Vagina (tissue), 2 donors: ENCODE data around the gene SLC4A11.

Experiments
- POLR2A ChIP-seq, 2 donors: fragments of 450-650 bp; IDR thresholded peaks; one replicate each; pipeline ENCODE4 v1.6.1; 2017; ENCODE audit warnings: antibody characterized with exemption in 2 of 2, mild to moderate bottlenecking in 2 of 2, moderate library complexity in 2 of 2
- POLR2AphosphoS5 ChIP-seq, 2 donors: sonication (generic); formaldehyde crosslinking; IDR thresholded peaks; one replicate each; pipeline ENCODE4 v1.9.0; 2017; ENCODE audit warnings: antibody characterized with exemption in 2 of 2, mild to moderate bottlenecking in 2 of 2, low read depth in 1 of 2; ENCODE audit not compliant: insufficient read depth in 1 of 2
- TF ChIP-seq, protein P1 (sequence below), 3 experiments: fragments of 450-650 bp in 2 of 3; fragments of 200-600 bp in 1 of 3; sonication (generic) in 1 of 3; IDR thresholded peaks; one replicate each; pipeline ENCODE4 v1.5.1; 2017 to 2019; ENCODE audit warnings: antibody characterized with exemption in 3 of 3, mild to moderate bottlenecking in 2 of 3, moderate library complexity in 2 of 3

GRCh38 chr20:3180319-3180718, 58.7 kb downstream of the SLC4A11 start:
- TF ChIP-seq, protein P1, sequence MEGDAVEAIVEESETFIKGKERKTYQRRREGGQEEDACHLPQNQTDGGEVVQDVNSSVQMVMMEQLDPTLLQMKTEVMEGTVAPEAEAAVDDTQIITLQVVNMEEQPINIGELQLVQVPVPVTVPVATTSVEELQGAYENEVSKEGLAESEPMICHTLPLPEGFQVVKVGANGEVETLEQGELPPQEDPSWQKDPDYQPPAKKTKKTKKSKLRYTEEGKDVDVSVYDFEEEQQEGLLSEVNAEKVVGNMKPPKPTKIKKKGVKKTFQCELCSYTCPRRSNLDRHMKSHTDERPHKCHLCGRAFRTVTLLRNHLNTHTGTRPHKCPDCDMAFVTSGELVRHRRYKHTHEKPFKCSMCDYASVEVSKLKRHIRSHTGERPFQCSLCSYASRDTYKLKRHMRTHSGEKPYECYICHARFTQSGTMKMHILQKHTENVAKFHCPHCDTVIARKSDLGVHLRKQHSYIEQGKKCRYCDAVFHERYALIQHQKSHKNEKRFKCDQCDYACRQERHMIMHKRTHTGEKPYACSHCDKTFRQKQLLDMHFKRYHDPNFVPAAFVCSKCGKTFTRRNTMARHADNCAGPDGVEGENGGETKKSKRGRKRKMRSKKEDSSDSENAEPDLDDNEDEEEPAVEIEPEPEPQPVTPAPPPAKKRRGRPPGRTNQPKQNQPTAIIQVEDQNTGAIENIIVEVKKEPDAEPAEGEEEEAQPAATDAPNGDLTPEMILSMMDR (IDR thresholded peaks at IDR 0.05): no peak
- TF ChIP-seq POLR2A (IDR thresholded peaks at IDR 0.05) (no peak), POLR2AphosphoS5 (IDR thresholded peaks at IDR 0.05; ENCODE audit: insufficient read depth in 1 of 2, low read depth in 1 of 2) (no peak)
